GM12874 (cell line): Measurements from ENCODE around the gene SKI.

Experiments
- CTCF ChIP-seq: IDR thresholded peaks from 2 replicates; pipeline ENCODE4 v1.5.1; 2011; ENCODE audit warnings: low read depth, mild to moderate bottlenecking, control low read depth, low read length, moderate library complexity; ENCODE audit not compliant: insufficient read depth

The SKI gene

GRCh38 chr1:2234762-2235113 lies 6.6 kb downstream of the SKI start:
- TF ChIP-seq CTCF = no peak

DNA sequence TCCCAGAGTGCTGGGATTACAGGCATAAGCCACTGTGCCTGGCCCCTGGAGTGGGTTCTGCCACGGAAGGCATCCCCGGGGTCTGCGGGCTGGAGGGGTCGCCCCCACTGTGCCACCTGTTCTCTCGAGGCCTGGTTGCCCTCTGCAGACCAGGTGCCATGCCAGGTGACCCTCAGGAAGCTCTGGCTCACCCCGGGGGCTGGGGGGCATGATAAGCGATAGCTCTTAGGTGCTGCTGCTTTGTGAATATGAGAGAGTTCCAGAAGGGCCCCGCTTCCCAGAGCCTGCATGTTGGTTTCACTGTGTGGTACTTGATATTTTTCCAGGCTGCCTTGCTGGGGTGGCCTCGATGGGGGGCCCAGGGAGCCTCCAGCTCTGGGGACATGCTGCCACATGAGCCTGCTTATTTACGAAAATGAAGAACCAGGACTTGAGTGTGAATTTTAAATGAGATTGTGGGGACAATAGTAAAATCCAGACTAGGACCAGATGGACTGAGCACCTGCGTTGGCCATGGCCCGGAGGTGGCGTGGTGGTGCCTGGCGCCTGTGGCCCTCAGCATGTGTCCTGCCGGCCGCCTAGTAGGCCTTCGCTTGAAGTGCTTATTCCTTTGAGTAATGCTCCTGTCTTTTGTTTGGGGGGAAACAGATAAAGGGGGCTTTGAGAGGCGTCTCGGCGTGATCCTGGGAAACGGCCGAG lies 7.3 kb downstream of the SKI start:
- no peak for TF ChIP-seq CTCF

DNA sequence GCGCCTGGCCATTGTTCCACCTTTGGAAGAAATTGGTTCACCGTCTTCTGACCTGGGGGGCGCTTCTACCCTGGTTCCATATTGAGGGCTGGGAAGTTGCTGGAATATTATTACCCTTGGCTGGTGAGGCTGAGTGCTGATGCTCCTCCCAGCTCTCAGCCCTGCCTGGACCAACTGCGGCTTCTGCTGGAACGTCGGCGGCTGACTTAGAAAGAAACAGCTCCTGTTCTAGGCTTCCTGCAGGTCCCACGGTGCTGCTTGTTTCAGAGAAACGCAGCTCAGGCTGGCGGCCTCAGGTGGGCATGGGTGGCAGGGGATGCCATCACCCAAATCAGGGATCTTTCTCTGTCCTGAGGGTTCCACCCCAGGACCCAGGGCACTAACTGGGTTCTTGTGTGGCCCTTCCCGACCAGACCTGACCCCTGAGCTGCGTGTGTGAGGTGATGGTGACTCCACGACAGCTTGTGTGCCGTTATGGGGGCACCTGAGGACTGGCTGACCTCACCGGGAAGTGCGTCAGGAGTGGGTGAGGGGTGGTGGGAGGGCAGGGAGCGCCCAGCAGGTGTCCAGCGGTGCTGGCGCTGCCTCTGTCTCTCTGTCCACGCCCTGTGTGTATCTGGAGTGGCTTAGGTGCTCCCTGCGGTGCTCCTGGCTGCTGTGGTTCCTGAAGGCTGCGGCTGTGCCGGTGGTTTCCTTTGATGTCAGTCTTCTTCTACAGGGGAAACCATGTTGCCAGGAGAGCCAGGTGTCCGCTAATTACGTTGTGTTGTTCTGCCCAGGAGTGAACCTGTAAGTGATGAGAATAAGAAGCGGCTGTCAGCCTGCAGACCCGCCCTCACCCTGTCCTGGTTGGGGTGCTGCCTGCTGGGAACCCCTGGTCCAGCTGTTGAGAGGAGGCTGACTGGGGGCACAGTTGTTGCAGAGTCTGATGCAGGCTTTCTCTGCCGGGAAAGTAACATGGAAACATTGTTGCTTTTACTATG lies 8.9 kb downstream of the SKI start:
- TF ChIP-seq CTCF = no peak

GRCh38 chr1:2237773-2238172 lies 9.7 kb downstream of the SKI start:
- TF ChIP-seq CTCF = no peak

- no peak for TF ChIP-seq CTCF
Observed at GRCh38 chr1:2238361-2239012, 10.4 kb downstream of the SKI start.

DNA sequence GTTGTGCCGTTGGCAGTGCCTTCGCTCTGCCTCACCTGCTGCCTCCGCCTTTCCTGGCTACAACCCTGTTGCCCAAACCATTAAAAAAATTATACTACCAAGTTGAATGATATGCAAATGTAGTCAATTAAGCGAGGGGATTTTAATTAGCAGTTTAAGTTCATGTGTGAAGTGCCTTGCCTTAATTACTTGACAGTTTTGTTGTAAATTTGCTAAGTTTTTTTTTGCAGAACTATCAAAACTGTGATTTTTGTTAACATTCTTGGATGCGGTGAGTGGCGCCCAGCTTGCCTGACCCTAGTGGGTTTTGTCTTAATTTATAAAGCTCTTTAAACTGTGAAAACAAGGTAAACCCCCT lies 10.9 kb downstream of the SKI start:
- no peak for TF ChIP-seq CTCF

- no peak for TF ChIP-seq CTCF
Observed at GRCh38 chr1:2239384-2239985, 11.4 kb downstream of the SKI start.
